Colonic mucosa (tissue), 4 donors: ENCODE measurements around the gene SEC14L6. TPM values are rescaled to one million over a fixed set of nuclear protein-coding genes. Genes with fewer than 3 reads are reported as not detected.

Experiments
- DNase-seq: peaks from one replicate; pipeline ENCODE4 v3.0.0-alpha.2; 2020
- H3K27ac ChIP-seq: fragments of 200-600 bp; one replicate; pipeline ENCODE4 v1.8.0; 2021
- H3K27me3 ChIP-seq: fragments of 200-600 bp; one replicate; pipeline ENCODE4 v1.8.0; 2021
- H3K36me3 ChIP-seq: fragments of 200-600 bp; one replicate; pipeline ENCODE4 v1.8.0; 2021
- H3K4me1 ChIP-seq: fragments of 200-600 bp; one replicate; pipeline ENCODE4 v1.8.0; 2021; ENCODE audit warnings: mild to moderate bottlenecking
- H3K4me3 ChIP-seq: fragments of 200-600 bp; one replicate; pipeline ENCODE4 v1.8.0; 2021
- H3K9ac ChIP-seq, 2 donors: one replicate each; pipeline ENCODE4 v1.7.0; 2013; ENCODE audit warnings: control low read depth in 2 of 2, low read depth in 2 of 2, low read length in 2 of 2
- H3K9me3 ChIP-seq: fragments of 200-600 bp; one replicate; pipeline ENCODE4 v1.8.0; 2021
- intact Hi-C: fragments of 100-400 bp; cut with DNase I; formaldehyde crosslinking; loops from one replicate; pipeline ENCODE4 v1.14.1; 2022
- total RNA-seq, 2 donors: library from RNA; stranded (reverse); fragmentation: NEBNext Ultra II Directional in 1 of 2; extraction: Animal tissue kit (Norgen Biotek cat#: 25700) in 1 of 2; gene quantifications; one replicate each; pipeline ENCODE4 v1.2.1, GENCODE V29; 2021
- TF ChIP-seq, protein P1 (sequence below): fragments of 200-600 bp; IDR thresholded peaks from one replicate; pipeline ENCODE4 v1.8.0; 2022; ENCODE audit warnings: antibody characterized with exemption, mild to moderate bottlenecking
- donor health status: healthy.
- donor health status: DM: no; HTN: no; CAD: no.
- donor health status: DM: no; HTN: no; CAD: no.

The SEC14L6 gene
- total RNA-seq, 2 donors from 2014 or later = not detected

DNA sequence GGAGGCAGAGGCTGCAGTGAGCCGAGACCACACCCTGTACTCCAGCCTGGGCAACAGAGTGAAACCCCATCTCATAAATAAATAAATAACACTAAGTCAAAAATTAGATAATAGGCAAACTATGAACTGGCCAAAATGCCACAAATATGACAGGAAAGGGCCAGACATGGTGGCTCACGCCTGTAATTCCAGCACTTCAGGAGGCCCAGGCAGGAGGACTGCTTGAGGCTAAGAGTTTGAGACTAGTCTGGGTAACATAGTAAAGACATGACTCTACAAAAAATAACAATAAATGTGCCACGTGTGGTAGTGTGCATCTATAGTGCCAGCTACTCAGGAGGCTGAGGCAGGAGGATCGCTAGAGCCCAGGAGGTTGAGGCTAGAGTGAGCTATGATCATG, 19.9 kb downstream of the SEC14L6 start:
- Histone ChIP-seq H3K36me3 (no peaks in the 10 kb centered on the region), H3K27ac (no peak overlapping the region), H3K9ac (no peak overlapping the region), H3K9me3 (no peaks in the 10 kb centered on the region), H3K4me1 (no peaks in the 10 kb centered on the region), H3K4me3 (no peak overlapping the region), H3K27me3 (no peaks in the 10 kb centered on the region)
- no peak for DNase-seq
- TF ChIP-seq, protein P1, sequence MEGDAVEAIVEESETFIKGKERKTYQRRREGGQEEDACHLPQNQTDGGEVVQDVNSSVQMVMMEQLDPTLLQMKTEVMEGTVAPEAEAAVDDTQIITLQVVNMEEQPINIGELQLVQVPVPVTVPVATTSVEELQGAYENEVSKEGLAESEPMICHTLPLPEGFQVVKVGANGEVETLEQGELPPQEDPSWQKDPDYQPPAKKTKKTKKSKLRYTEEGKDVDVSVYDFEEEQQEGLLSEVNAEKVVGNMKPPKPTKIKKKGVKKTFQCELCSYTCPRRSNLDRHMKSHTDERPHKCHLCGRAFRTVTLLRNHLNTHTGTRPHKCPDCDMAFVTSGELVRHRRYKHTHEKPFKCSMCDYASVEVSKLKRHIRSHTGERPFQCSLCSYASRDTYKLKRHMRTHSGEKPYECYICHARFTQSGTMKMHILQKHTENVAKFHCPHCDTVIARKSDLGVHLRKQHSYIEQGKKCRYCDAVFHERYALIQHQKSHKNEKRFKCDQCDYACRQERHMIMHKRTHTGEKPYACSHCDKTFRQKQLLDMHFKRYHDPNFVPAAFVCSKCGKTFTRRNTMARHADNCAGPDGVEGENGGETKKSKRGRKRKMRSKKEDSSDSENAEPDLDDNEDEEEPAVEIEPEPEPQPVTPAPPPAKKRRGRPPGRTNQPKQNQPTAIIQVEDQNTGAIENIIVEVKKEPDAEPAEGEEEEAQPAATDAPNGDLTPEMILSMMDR = no peak
- intact Hi-C loops = no loop called here

DNA sequence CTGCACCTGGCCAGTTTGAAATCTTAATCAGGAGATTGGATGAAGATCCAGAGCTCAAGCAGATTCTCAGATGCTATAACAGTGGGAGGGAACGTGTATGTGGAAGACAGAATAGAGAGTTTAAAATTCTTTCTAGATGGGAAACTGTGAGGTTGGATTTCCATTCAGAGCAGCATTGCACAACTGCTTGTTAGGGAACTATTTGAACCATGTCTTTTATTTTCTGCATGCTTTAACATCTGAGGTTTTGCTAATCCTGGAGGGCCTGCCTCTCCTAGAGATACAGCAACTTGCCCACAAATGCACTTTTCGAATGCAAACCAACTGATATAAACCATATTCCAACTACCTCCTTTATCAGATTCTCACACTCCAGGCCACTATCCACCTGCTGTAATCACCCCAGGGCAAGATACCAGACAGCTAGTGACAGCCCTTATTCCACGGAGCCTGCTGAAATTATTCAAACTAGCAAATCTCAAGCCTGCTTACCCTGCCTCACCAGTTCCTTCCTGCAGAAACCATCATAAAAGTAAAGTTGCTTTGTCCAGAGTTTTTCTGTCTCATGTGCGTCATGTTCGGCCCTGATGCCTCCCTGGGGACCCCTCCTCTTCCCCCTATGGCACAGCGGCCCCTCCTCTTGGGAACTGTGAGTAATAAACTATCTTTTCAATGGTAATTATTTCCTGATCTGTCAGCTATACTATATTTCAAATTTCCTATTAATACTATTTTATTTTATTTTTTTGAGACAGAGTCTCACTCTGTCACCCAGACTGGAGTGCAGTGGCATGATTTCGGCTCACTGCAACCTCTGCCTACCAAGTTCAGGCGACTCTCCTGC, 22.7 kb downstream of the SEC14L6 start:
- DNase-seq = no peak
- Histone ChIP-seq H3K9ac (no peak overlapping the region), H3K9me3 (no peaks in the 10 kb centered on the region), H3K4me1 (no peaks in the 10 kb centered on the region), H3K27me3 (no peaks in the 10 kb centered on the region), H3K27ac (no peak overlapping the region), H3K36me3 (no peaks in the 10 kb centered on the region), H3K4me3 (no peak overlapping the region)
- TF ChIP-seq, protein P1 = no peak
- intact Hi-C loops = no loop called here

DNA sequence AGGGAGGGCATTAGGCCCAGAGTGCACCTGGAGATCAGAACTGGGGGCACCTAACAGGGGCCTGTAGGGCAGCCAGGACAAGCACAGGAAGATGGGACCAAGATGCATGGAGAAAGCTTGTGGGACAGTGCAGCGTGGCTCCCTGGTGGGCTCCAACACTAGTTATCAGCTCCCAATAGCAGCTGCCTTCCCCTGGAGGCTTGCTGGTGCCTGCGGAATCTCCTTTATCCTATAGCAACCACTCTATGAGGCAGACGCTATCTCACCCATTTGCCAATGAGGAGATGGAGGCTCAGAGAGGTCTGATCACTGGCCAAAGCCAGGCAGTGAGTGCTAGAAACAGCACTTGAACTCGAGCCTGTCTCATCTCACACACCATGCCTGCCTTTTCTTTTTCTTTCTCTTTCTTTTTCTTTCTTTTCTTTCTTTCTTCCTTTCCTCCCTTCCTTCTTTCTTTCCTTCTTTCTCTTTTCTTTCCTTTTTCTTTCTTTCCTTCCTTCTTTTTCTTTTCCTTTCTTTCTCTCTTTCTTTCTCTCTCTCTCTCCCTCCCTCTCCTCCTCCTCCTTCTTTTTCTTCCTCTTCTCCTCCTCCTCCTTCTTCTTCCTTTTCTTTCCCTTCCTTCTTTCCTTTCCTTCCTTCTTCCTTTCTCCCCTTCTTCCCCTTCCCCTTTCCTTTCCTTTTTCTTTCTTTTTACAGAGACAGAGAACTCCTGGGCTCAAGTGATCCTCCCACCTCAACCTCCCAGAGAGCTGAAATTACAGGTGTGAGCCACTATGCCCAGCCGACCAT, 25.0 kb downstream of the SEC14L6 start:
- no peak overlapping the region for H3K9ac ChIP-seq
- H3K27me3 ChIP-seq = no peaks in the 10 kb centered on the region
- H3K36me3 ChIP-seq = no peaks in the 10 kb centered on the region
- DNase-seq = no peak
- intact Hi-C loops = no loop called here
- no peaks in the 10 kb centered on the region for H3K9me3 ChIP-seq
- no peak overlapping the region for H3K4me3 ChIP-seq
- no peaks in the 10 kb centered on the region for H3K4me1 ChIP-seq
- no peak overlapping the region for H3K27ac ChIP-seq
- TF ChIP-seq, protein P1 = no peak

DNA sequence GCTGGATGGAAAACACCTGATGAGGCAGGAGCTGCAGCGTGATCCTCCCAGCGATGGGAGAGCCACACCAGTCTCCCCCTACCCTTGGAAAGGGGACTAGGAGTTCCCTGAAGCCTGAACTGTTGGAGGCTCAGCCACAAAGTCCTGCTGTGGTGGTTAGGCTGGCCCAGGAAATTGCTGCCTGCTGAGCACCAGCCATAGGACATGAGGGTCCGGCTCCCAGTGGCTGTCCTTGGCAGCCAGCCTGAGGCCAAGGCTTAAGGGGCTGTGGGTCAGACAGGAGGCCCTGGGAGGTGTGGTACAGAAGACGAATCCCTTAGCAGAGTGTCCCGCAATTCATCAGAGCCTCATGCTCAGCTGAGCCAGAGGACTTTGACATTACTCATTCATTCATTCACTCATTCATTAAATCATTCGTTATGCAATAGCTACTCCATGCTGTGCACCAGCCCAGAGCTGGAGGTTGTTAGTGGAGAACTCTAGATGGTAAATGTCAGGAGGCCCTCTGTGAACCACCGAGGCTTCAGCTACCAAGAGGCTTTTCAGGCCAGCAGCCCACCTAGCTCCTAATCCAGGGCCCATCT, 26.6 kb downstream of the SEC14L6 start:
- H3K9me3 ChIP-seq = no peaks in the 10 kb centered on the region
- no peak overlapping the region for H3K27ac ChIP-seq
- TF ChIP-seq, protein P1 = no peak
- no peak overlapping the region for H3K4me3 ChIP-seq
- no peak overlapping the region for H3K9ac ChIP-seq
- intact Hi-C loops = no loop called here
- no peaks in the 10 kb centered on the region for H3K36me3 ChIP-seq
- DNase-seq = no peak
- no peaks in the 10 kb centered on the region for H3K27me3 ChIP-seq
- no peaks in the 10 kb centered on the region for H3K4me1 ChIP-seq

DNA sequence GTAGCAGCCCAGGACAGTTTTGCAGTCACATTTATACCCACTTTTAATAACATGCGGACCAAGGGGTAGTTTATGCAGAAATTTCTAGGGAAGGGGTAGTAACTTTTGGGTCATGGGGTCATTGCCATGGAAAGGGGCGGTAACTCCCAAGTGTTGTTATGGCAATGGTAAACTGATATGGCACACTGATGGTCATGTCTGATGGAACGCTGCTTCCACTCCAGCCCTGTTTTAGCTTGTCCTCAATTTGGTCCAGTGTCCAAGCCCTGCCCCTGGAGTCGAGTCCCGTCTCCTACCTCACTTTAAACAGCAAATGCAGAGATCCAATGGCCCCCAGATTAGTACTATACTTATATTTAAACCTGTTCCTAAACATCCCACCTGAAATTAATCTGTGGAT, 29.8 kb downstream of the SEC14L6 start:
- H3K9ac ChIP-seq = no peak overlapping the region
- no peaks in the 10 kb centered on the region for H3K27me3 ChIP-seq
- H3K36me3 ChIP-seq = no peaks in the 10 kb centered on the region
- no peak for DNase-seq
- no peak overlapping the region for H3K27ac ChIP-seq
- H3K9me3 ChIP-seq = no peaks in the 10 kb centered on the region
- no peak overlapping the region for H3K4me3 ChIP-seq
- H3K4me1 ChIP-seq = no peaks in the 10 kb centered on the region
- intact Hi-C loops = no loop called here
- TF ChIP-seq, protein P1 = no peak
